MCF 10A (cell line): ENCODE data around the gene RIN3. TPM values are rescaled to one million over a fixed set of nuclear protein-coding genes. Genes with fewer than 3 reads are reported as not detected.

Source experiments
- BruUV-seq: library from RNA; stranded (reverse); fragments of 400-500 nt; replicated peaks from 2 replicates; lab custom pipeline; 2021; lab: Mats Ljungman, UMichigan
- CTCF ChIA-PET: fragments of 300-600 bp; sonication (Branson Sonifier 250); formaldehyde crosslinking; extraction: SDS; loops from one replicate; lab custom pipeline; 2021; ENCODE audit warnings: antibody characterized with exemption, inconsistent platforms; lab: Yijun Ruan, JAX
- POLR2A ChIA-PET: fragments of 300-600, 350-650 bp; sonication (Branson Sonifier 250); formaldehyde crosslinking; extraction: SDS; loops from one replicate; lab custom pipeline; 2020; ENCODE audit warnings: antibody characterized with exemption, inconsistent platforms; lab: Yijun Ruan, JAX
- DNase-seq: peaks from one replicate; pipeline ENCODE4 v3.0.0-alpha.2; 2018; ENCODE audit not compliant: unreplicated experiment
- H3K27ac Mint-ChIP-seq: one replicate; pipeline ENCODE4 v1.8.0; 2022; ENCODE audit warnings: mild to moderate bottlenecking, low read depth, mixed read lengths; ENCODE audit not compliant: unreplicated experiment
- H3K27me3 Mint-ChIP-seq: one replicate; pipeline ENCODE4 v1.8.0; 2022; ENCODE audit warnings: mixed read lengths; ENCODE audit not compliant: insufficient read depth, unreplicated experiment
- H3K36me3 Mint-ChIP-seq: one replicate; pipeline ENCODE4 v1.8.0; 2022; ENCODE audit warnings: mild to moderate bottlenecking, moderate library complexity, mixed read lengths; ENCODE audit not compliant: insufficient read depth, unreplicated experiment
- H3K4me1 Mint-ChIP-seq: one replicate; pipeline ENCODE4 v1.8.0; 2022; ENCODE audit warnings: mixed read lengths; ENCODE audit not compliant: insufficient read depth, unreplicated experiment
- H3K4me3 Mint-ChIP-seq: one replicate; pipeline ENCODE4 v1.8.0; 2022; ENCODE audit warnings: mild to moderate bottlenecking, moderate library complexity, mixed read lengths; ENCODE audit not compliant: unreplicated experiment
- H3K9me3 Mint-ChIP-seq: one replicate; pipeline ENCODE4 v1.8.0; 2022; ENCODE audit warnings: mixed read lengths; ENCODE audit not compliant: unreplicated experiment
- CTCF ChIP-seq: fragments of 200-600 bp; IDR thresholded peaks from one replicate; pipeline ENCODE4 v1.8.0; 2022; ENCODE audit warnings: antibody characterized with exemption, mild to moderate bottlenecking; ENCODE audit not compliant: unreplicated experiment
- intact Hi-C: fragments of 100-400 bp; cut with micrococcal nuclease; formaldehyde crosslinking; loops from 2 replicates; pipeline ENCODE4 v1.14.1; 2022
- total RNA-seq: library from RNA; stranded (reverse); gene quantifications from 2 replicates; pipeline ENCODE4 v1.2.3, GENCODE V29; 2022

RIN3 gene
- total RNA-seq, 1 experiment from 2014 or later = 14.2 TPM

GRCh38 chr14:92529903-92530302 lies 16.3 kb downstream of the RIN3 start:
- no peaks in the 10 kb centered on the region for H3K4me1 Mint-ChIP-seq
- CTCF ChIA-PET = no interaction called here
- BruUV-seq = no TSS peak
- TF ChIP-seq CTCF = no peak
- H3K36me3 Mint-ChIP-seq = no peaks in the 10 kb centered on the region
- H3K27ac Mint-ChIP-seq = no peak overlapping the region
- no peaks in the 10 kb centered on the region for H3K27me3 Mint-ChIP-seq
- intact Hi-C loops = no loop called here
- no peak overlapping the region for H3K4me3 Mint-ChIP-seq
- POLR2A ChIA-PET = no interaction called here
- no peaks in the 10 kb centered on the region for H3K9me3 Mint-ChIP-seq
- DNase-seq = no peak

- H3K4me3 Mint-ChIP-seq = no peak overlapping the region
- no peak for TF ChIP-seq CTCF
- H3K27me3 Mint-ChIP-seq = no peaks in the 10 kb centered on the region
- no peaks in the 10 kb centered on the region for H3K4me1 Mint-ChIP-seq
- no peaks in the 10 kb centered on the region for H3K9me3 Mint-ChIP-seq
- H3K27ac Mint-ChIP-seq = no peak overlapping the region
- no peaks in the 10 kb centered on the region for H3K36me3 Mint-ChIP-seq
- ChIA-PET CTCF (interaction anchor here (0.7 kb wide), 1 partner anchor 599 kb away, joined by 3 read pairs; no protein-coding TSS in a partner anchor), POLR2A (no interaction called here)
- no TSS peak for BruUV-seq
- DNase-seq = no peak
- intact Hi-C loops = no loop called here
These were observed 17.7 kb downstream of the RIN3 start for GRCh38 chr14:92531106-92531873.

- POLR2A ChIA-PET = no interaction called here
- intact Hi-C loops = no loop called here
- BruUV-seq = no TSS peak
These were observed 19.0 kb downstream of the RIN3 start for GRCh38 chr14:92532490-92533163.

More at GRCh38 chr14:92532490-92533163, 19.0 kb downstream of the RIN3 start:
- Mint-ChIP-seq H3K27me3 (no peaks in the 10 kb centered on the region), H3K4me3 (no peak overlapping the region), H3K27ac (no peak overlapping the region), H3K36me3 (no peaks in the 10 kb centered on the region), H3K4me1 (no peaks in the 10 kb centered on the region), H3K9me3 (no peaks in the 10 kb centered on the region)
- TF ChIP-seq CTCF = no peak
- CTCF ChIA-PET = interaction anchor here (0.6 kb wide), 1 partner anchor 545 kb away, joined by 3 read pairs; no protein-coding TSS in a partner anchor
- no peak for DNase-seq
